H9 (cell line): ENCODE data around the gene THSD4. TPM values are rescaled to one million over a fixed set of nuclear protein-coding genes. Genes with fewer than 3 reads are reported as not detected.

Source experiments
- DNase-seq: peaks from one replicate; pipeline ENCODE4 v3.0.0-alpha.2; 2017
- H2AFZ ChIP-seq: one replicate; pipeline ENCODE4 v1.6.1; 2013; ENCODE audit warnings: mild to moderate bottlenecking, low read length, control low read depth, moderate library complexity
- H2AK5ac ChIP-seq: 2 replicates; pipeline ENCODE4 v1.6.1; 2013; ENCODE audit warnings: low read length, control low read depth, mixed read lengths; ENCODE audit not compliant: insufficient read length
- H2BK120ac ChIP-seq: one replicate; pipeline ENCODE4 v1.6.1; 2013; ENCODE audit warnings: low read depth, mild to moderate bottlenecking, low read length, control low read depth, inconsistent platforms; ENCODE audit not compliant: poor library complexity, severe bottlenecking
- H2BK12ac ChIP-seq: 2 replicates; pipeline ENCODE4 v1.6.1; 2013; ENCODE audit warnings: low read length, control low read depth, mixed read lengths, low read depth; ENCODE audit not compliant: insufficient read length
- H2BK15ac ChIP-seq: 2 replicates; pipeline ENCODE4 v1.6.1; 2013; ENCODE audit warnings: low read depth, low read length, control low read depth
- H2BK20ac ChIP-seq: one replicate; pipeline ENCODE4 v1.6.1; 2013; ENCODE audit warnings: low read depth, mild to moderate bottlenecking, low read length, control low read depth, inconsistent platforms; ENCODE audit not compliant: poor library complexity, severe bottlenecking
- H2BK5ac ChIP-seq: 2 replicates; pipeline ENCODE4 v1.6.1; 2013; ENCODE audit warnings: low read length, control low read depth, mixed read lengths; ENCODE audit not compliant: insufficient read length
- H3K14ac ChIP-seq: 2 replicates; pipeline ENCODE4 v1.6.1; 2013; ENCODE audit warnings: low read length, control low read depth; ENCODE audit not compliant: insufficient read depth
- H3K18ac ChIP-seq: 2 replicates; pipeline ENCODE4 v1.6.1; 2013; ENCODE audit warnings: low read depth, mild to moderate bottlenecking, mixed read lengths, low read length, control low read depth; ENCODE audit not compliant: insufficient read length
- H3K23ac ChIP-seq: 2 replicates; pipeline ENCODE4 v1.6.1; 2013; ENCODE audit warnings: low read length, control low read depth, mixed read lengths, low read depth; ENCODE audit not compliant: insufficient read length
- H3K23me2 ChIP-seq: 2 replicates; pipeline ENCODE4 v1.6.1; 2013; ENCODE audit warnings: low read depth, mild to moderate bottlenecking, mixed read lengths, low read length, control low read depth; ENCODE audit not compliant: insufficient read length, poor library complexity, severe bottlenecking
- H3K27ac ChIP-seq: 2 replicates; pipeline ENCODE4 v1.5.1; 2013; ENCODE audit warnings: low read length, control low read depth, mixed read lengths, low read depth; ENCODE audit not compliant: insufficient read length
- H3K27me3 ChIP-seq: 2 replicates; pipeline ENCODE4 v1.6.1; 2013; ENCODE audit warnings: low read length, control low read depth, inconsistent platforms; ENCODE audit not compliant: insufficient read depth
- H3K4ac ChIP-seq: 2 replicates; pipeline ENCODE4 v1.6.1; 2013; ENCODE audit warnings: low read depth, mild to moderate bottlenecking, control low read depth, inconsistent platforms, low read length, moderate library complexity
- H3K4me1 ChIP-seq: 2 replicates; pipeline ENCODE4 v1.6.1; 2013; ENCODE audit warnings: low read length, control low read depth, inconsistent platforms; ENCODE audit not compliant: insufficient read depth
- H3K4me2 ChIP-seq: 2 replicates; pipeline ENCODE4 v1.6.1; 2013; ENCODE audit warnings: low read length, control low read depth, mixed read lengths; ENCODE audit not compliant: insufficient read length, insufficient read depth
- H3K56ac ChIP-seq: 2 replicates; pipeline ENCODE4 v1.6.1; 2013; ENCODE audit warnings: low read depth, mild to moderate bottlenecking, mixed read lengths, low read length, control low read depth; ENCODE audit not compliant: insufficient read length
- H3K79me1 ChIP-seq: 2 replicates; pipeline ENCODE4 v1.6.1; 2013; ENCODE audit warnings: low read depth, mild to moderate bottlenecking, moderate library complexity, low read length, control low read depth, inconsistent platforms; ENCODE audit not compliant: insufficient read depth, poor library complexity, severe bottlenecking
- H3K79me2 ChIP-seq: 2 replicates; pipeline ENCODE4 v1.6.1; 2013; ENCODE audit warnings: low read length, control low read depth, inconsistent platforms; ENCODE audit not compliant: insufficient read depth
- H3K9ac ChIP-seq: 2 replicates; pipeline ENCODE4 v1.6.1; 2013; ENCODE audit warnings: low read length, control low read depth, mixed read lengths; ENCODE audit not compliant: insufficient read length; ENCODE audit errors: extremely low read depth
- H3K9me3 ChIP-seq: one replicate; pipeline ENCODE4 v1.6.1; 2013; ENCODE audit warnings: low read depth, low read length, inconsistent platforms; ENCODE audit not compliant: control insufficient read depth
- H3T11ph ChIP-seq: one replicate; pipeline ENCODE4 v1.6.1; 2013; ENCODE audit warnings: mild to moderate bottlenecking, low read length, control low read depth, inconsistent platforms
- H4K20me1 ChIP-seq: one replicate; pipeline ENCODE4 v1.6.1; 2013; ENCODE audit not compliant: control insufficient read depth, insufficient read length, insufficient read depth
- H4K5ac ChIP-seq: 2 replicates; pipeline ENCODE4 v1.6.1; 2013; ENCODE audit warnings: low read depth, mild to moderate bottlenecking, mixed read lengths, low read length, control low read depth; ENCODE audit not compliant: insufficient read length
- H4K8ac ChIP-seq: replicated peaks from 2 replicates; pipeline ENCODE4 v1.6.1; 2013; ENCODE audit warnings: low read length, control low read depth, mixed read lengths, low read depth; ENCODE audit not compliant: insufficient read length
- H4K91ac ChIP-seq: 2 replicates; pipeline ENCODE4 v1.6.1; 2013; ENCODE audit warnings: low read depth, mild to moderate bottlenecking, moderate library complexity, mixed read lengths, low read length, control low read depth; ENCODE audit not compliant: insufficient read length
- H3K27ac Mint-ChIP-seq, 3 experiments: 2 replicates in 2 of 3; 3 replicates in 1 of 3; pipeline ENCODE4 v1.8.0; 2020 to 2021; ENCODE audit warnings: mixed read lengths in 3 of 3, mild to moderate bottlenecking in 1 of 3, moderate library complexity in 1 of 3
- H3K27me3 Mint-ChIP-seq: 2 replicates; pipeline ENCODE4 v1.8.0; 2021; ENCODE audit warnings: low read depth, mild to moderate bottlenecking, moderate library complexity, mixed read lengths
- H3K36me3 Mint-ChIP-seq, 3 experiments: 2 replicates in 2 of 3; 3 replicates in 1 of 3; pipeline ENCODE4 v1.8.0; 2020 to 2021; ENCODE audit warnings: low read depth in 3 of 3, mixed read lengths in 3 of 3; ENCODE audit not compliant: insufficient read depth in 1 of 3
- H3K4me1 Mint-ChIP-seq, 2 experiments: 2 replicates each; pipeline ENCODE4 v1.8.0; 2020; ENCODE audit warnings: mixed read lengths in 2 of 2
- H3K4me3 Mint-ChIP-seq, 2 experiments: 2 replicates in 1 of 2; 3 replicates in 1 of 2; pipeline ENCODE4 v1.8.0; 2020 to 2021; ENCODE audit warnings: mild to moderate bottlenecking in 2 of 2, mixed read lengths in 2 of 2, moderate library complexity in 1 of 2
- H3K9me3 Mint-ChIP-seq, 2 experiments: 2 replicates in 1 of 2; 3 replicates in 1 of 2; pipeline ENCODE4 v1.8.0; 2020; ENCODE audit warnings: mild to moderate bottlenecking in 2 of 2, mixed read lengths in 2 of 2, moderate library complexity in 1 of 2
- WGBS: extraction: QIAGEN DNeasy Blood & Tissue Kit; methylation state at CpG from one replicate; pipeline ENCODE4 v1.1.7; 2013; ENCODE audit warnings: missing lambda C conversion rate, low lambda C conversion rate, mixed read lengths; ENCODE audit not compliant: insufficient read length; ENCODE audit errors: extremely low coverage; 5-methylcytosine and 5-hydroxymethylcytosine counted together
- total RNA-seq: library from RNA; stranded (reverse); gene quantifications from 2 replicates; pipeline ENCODE4 v1.2.1, GENCODE V29; 2021
- TF ChIP-seq, protein P1 (sequence below): fragments of 200-600 bp; sonication (generic); conservative IDR thresholded peaks from 3 replicates; pipeline ENCODE4 v1.8.0; 2021; ENCODE audit warnings: antibody characterized with exemption, mild to moderate bottlenecking

THSD4 gene
- total RNA-seq, 1 experiment from 2014 or later, result 5.5 TPM

- WGBS, result no CpG with 5 or more reads among the region's 5 CpGs
- H3K9me3 ChIP-seq, result no peaks in the 10 kb centered on the region
- no peak overlapping the region for H4K8ac ChIP-seq
- no peaks in the 10 kb centered on the region for H3K27me3 ChIP-seq
- no peak overlapping the region for H3K4me2 ChIP-seq
- DNase-seq, result no peak
- no peaks in the 10 kb centered on the region for H4K20me1 ChIP-seq
- no peak overlapping the region for H4K91ac ChIP-seq
- H3K36me3 Mint-ChIP-seq, result peaks cover 2 to 3% (median 3%) of the 10 kb centered on the region in 3 experiments; a peak in 3 of 7 replicates
- H3K4me1 Mint-ChIP-seq, result peaks cover 41 to 56% of the 10 kb centered on the region in 2 experiments
- no peak overlapping the region for H3K4ac ChIP-seq
- no peak overlapping the region for H2BK15ac ChIP-seq
- H3K27ac ChIP-seq, result no peak overlapping the region
- peaks cover 4% of the 10 kb centered on the region for H3K27me3 Mint-ChIP-seq
- H4K5ac ChIP-seq, result no peak overlapping the region
- H3K27ac Mint-ChIP-seq, result no peak overlapping the region
- H2AK5ac ChIP-seq, result no peak overlapping the region
- no peak overlapping the region for H2BK120ac ChIP-seq
- no peak overlapping the region for H3K56ac ChIP-seq
- H3K9me3 Mint-ChIP-seq, result peaks cover 2 to 3% of the 10 kb centered on the region in 2 experiments; a peak in 3 of 5 replicates
- H2AFZ ChIP-seq, result no peak overlapping the region
- H3K18ac ChIP-seq, result no peak overlapping the region
- no peaks in the 10 kb centered on the region for H3K79me1 ChIP-seq
- no peak overlapping the region for H3K14ac ChIP-seq
- no peak overlapping the region for H2BK12ac ChIP-seq
- H3K9ac ChIP-seq, result no peak overlapping the region
- no peaks in the 10 kb centered on the region for H3K79me2 ChIP-seq
- H2BK5ac ChIP-seq, result no peak overlapping the region
- H3K4me1 ChIP-seq, result peaks cover 7% of the 10 kb centered on the region; the same call in 1 of the 2 replicates
- H3K4me3 Mint-ChIP-seq, result no peak overlapping the region
- H2BK20ac ChIP-seq, result no peak overlapping the region
- TF ChIP-seq, protein P1, sequence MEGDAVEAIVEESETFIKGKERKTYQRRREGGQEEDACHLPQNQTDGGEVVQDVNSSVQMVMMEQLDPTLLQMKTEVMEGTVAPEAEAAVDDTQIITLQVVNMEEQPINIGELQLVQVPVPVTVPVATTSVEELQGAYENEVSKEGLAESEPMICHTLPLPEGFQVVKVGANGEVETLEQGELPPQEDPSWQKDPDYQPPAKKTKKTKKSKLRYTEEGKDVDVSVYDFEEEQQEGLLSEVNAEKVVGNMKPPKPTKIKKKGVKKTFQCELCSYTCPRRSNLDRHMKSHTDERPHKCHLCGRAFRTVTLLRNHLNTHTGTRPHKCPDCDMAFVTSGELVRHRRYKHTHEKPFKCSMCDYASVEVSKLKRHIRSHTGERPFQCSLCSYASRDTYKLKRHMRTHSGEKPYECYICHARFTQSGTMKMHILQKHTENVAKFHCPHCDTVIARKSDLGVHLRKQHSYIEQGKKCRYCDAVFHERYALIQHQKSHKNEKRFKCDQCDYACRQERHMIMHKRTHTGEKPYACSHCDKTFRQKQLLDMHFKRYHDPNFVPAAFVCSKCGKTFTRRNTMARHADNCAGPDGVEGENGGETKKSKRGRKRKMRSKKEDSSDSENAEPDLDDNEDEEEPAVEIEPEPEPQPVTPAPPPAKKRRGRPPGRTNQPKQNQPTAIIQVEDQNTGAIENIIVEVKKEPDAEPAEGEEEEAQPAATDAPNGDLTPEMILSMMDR, result no peak
- no peaks in the 10 kb centered on the region for H3K23me2 ChIP-seq
- no peak overlapping the region for H3T11ph ChIP-seq
- H3K23ac ChIP-seq, result no peak overlapping the region
These were observed 689.0 kb downstream of the THSD4 start for GRCh38 chr15:71804226-71804625.
